Frontal cortex (tissue), 4 donors: Measurements from ENCODE around the gene IMP3. TPM values are rescaled to one million over a fixed set of nuclear protein-coding genes. Genes with fewer than 3 reads are reported as not detected.

ENCODE experiments used
- DNase-seq, 2 donors: peaks; one replicate each; pipeline ENCODE4 v3.0.0; 2012; ENCODE audit warnings: low spot score in 2 of 2
- FAIRE-seq: peaks from 2 replicates; lab custom pipeline; 2012; peaks lifted over from hg19 to GRCh38; lab: Jason Lieb, UNC
- total RNA-seq: library from RNA; depleted of rRNA; stranded (reverse); fragments of >200 nt; gene quantifications from one replicate; pipeline ENCODE4 v1.2.3, GENCODE V29; 2014
- donor health status: control.
- donor health status: control.
- donor health status: control.

Gene IMP3
- total RNA-seq, 1 donor from 2014 or later: 43.6 TPM

DNA sequence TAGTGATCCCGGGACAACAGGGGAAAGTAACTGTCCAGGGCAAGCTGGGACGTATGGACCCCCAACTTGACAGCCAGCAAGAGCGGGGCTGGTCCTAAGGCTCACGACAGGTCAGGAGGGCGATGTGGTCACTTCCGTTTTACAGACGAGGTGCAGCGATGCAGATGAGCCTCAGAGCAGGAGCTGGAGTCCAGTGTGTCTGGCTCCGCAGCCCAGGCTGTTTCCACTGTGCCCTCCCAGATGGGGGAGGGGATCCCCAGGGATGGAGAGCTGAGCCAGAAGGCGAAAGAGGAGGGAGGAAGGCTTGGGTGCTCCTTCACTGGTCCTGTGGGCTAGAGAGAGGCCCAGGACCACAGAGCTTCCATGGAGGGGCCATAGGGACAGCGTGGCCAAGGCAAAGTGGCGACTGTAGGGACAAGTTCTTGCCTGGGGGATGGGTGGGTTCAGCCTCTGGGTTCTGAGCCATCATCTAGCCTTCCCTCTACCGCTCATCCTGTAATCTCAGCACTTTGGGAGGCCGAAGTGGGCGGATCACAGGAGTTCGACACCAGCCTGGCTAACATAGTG, 13.4 kb upstream of the IMP3 start:
- DNase-seq (no peak), FAIRE-seq (no peak)

DNA sequence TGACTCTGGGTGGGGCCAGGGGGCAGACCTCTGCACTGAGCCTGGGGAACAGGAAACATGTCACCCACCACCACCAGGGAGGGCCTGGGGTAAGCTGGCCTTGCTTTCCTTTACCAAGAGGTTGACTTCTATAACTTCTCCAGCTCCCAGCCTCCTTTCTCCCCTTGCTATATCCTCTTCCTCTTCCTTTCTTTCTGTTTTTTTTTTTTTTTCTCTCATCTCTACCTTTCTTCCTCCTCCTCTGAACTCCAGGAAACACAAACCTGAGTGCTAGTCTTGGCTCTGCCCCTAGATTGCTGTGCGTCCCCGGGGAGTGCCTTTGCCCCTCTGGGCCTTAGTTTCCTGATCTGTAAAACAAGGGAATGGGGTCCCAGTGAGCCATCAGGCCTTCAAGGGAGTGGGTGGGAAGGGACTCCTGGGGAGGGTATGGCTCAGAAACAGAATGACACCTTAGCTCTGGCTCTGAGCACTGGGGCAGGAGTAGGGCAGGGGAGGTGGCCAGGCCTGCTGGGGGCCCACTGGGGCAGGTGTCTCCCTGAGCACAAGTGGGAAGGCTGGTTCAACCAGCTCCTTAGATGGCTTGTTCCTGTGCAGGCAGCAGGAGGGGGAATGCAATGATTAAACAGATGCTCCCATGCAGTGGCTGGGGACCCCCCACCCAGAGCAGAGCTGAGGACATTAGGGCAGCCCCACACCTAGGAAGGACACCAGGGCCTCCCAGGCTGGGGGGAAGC, 12.0 kb upstream of the IMP3 start:
- FAIRE-seq (no peak), DNase-seq (no peak)

DNA sequence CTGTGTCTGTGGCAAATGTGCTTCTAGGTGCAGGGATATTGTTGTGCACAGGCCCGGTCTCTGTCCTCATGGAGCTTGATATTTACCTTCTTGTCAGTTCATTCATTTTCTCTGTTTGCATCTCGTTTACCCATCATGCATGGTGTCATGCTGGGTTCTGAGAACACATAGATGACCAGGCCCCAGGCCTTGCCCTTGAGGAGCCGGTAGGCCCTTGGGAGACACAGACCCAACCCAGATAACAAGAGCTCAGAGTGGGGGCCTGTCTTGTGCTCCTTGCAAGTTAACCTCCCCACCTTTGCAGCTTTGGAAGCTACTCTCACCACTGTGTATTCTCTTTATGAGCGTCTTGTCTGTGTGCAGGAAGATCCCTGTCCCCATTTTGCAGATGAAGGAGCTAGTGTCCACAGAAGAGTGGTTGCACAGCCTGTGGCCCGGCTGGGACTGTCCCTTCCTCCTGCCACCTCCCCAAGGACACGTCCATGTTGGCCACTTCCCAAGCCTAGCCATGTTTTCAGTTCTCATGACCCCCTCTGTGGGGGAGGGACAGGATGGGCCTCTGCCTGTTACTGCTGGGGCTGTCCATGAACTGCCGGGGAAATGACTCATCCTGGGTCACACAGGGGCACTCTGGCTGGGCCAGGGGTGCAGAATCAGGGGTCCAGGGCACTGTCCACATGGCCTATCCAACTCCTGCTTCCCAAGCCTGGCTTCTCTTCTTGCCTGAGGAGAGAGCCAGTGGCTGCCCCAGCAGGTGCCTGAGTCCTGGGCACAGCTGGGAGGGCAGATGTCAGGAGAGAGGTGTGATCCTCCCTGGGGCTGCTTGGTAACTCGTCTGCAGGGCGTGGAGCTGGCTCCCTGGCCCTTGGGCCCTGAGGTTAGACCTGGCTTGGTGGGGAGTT, 11.1 kb upstream of the IMP3 start:
- FAIRE-seq: no peak
- DNase-seq: no peak

DNA sequence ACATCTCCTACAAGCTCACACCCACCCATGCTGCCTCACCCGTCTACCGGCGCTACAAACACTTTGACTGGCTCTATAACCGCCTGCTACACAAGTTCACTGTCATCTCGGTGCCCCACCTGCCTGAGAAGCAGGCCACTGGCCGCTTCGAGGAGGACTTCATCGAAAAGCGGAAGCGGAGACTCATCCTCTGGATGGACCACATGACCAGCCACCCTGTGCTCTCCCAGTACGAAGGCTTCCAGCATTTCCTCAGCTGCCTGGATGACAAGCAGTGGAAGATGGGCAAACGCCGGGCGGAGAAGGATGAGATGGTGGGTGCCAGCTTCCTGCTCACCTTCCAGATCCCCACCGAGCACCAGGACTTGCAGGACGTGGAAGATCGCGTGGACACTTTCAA, 9.8 kb upstream of the IMP3 start:
- DNase-seq (no peak), FAIRE-seq (no peak)

DNA sequence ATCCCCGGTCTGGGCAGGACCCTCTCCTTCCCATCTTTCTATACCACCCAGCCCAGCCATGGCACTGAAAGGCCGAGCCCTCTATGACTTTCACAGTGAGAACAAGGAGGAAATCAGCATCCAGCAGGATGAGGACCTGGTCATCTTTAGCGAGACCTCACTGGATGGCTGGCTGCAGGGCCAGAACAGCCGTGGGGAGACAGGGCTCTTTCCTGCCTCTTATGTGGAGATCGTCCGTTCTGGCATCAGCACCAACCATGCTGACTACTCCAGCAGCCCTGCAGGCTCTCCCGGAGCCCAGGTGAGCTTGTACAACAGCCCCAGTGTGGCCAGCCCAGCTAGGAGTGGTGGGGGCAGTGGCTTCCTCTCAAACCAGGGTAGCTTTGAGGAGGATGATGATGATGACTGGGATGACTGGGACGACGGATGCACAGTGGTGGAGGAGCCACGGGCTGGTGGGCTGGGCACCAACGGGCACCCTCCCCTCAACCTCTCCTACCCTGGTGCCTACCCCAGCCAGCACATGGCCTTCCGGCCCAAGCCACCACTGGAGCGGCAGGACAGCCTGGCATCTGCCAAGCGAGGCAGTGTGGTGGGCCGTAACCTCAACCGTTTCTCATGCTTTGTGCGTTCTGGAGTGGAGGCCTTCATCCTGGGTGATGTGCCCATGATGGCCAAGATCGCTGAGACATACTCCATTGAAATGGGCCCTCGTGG, 9.2 kb upstream of the IMP3 start:
- no peak for DNase-seq
- FAIRE-seq: no peak

DNA sequence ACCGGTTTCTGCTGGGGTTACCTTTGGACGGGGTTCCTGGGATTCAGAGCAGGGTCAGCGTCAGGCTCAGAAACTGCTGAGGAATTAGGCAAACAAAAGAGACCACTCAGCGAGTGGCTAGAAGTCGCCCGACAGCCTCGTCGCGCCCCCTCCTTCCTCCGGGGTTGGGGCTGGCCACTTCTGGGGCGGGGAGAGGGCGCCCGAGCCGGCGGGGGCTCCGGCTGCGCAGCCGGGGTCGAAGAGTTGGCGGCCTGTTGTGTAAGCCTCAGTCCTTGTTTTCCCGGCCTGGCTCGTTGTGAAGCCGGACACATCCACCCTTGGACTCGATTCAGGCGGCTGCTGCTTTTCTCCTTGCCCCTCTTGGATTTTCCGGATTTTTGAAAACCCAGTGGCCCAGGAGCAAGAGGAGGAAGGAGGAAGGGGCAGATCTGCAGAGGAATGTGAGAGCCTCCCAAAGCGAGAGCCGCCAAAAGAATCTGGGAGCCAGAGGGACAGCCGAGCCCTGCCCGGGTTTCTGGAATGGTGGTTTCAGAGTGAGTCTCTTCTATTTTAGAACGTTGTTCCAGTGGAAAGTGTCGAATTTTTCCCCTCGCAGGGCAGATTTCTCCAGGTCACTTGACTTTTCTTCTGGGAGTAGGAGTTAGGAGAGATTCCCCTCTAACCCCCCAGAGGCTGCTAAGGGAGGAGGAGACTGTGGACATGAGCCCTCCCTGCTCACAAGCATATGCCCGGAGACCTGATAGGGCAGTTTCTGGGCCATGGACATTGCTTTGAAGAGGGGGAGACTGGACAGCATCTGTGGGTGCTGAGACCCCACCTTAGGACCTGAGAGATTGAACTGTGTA, 8.4 kb upstream of the IMP3 start:
- no peak for FAIRE-seq
- DNase-seq: peak; percentile 54 to 62

DNA sequence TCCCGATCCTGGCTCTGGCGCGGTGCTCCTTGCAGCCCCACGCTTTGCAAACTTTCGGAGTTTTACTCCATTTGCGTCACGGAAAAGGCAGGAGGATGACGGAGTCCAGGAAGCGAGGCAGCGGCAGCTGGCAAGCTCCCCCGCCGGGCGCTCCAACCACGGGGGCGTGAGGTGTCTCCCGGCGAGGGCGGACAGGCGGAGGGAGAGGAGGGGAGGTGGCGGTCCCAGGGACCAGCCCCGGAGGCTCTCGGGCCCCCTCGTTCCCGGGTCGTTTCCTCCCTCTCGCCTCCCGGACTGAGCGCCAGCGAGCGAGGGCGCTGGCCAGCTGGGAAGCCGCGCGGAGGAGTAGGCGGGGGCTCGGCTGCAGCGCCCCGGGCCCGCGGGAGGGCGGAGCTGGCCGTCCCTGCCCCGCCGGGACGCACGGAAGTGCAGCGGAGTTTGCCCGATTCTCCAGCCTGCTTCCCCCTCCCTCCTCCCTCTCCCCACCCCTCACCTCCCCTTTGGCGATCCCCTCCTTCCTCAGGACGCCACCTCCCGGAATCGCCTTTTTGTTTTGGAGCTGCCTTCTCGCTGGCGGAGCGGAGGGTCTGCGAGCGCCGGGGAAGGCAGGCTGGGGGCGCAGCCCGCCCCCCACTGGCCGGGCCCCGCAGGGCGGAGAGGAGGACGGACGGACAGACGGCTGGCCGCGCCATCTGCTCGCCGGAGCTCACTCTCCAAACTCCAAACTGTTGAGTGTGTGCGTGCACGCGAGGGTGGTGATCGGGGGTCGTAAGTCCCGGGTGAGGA, 7.5 kb upstream of the IMP3 start, which contains the start of gene SNX33:
TSS of gene SNX33 (plus strand) at position 543 of the 786 bp plus-strand sequence. CDS start 1,191 bp downstream, outside the sequence.
- peak; percentile 73 to 76 for DNase-seq
- no peak for FAIRE-seq

DNA sequence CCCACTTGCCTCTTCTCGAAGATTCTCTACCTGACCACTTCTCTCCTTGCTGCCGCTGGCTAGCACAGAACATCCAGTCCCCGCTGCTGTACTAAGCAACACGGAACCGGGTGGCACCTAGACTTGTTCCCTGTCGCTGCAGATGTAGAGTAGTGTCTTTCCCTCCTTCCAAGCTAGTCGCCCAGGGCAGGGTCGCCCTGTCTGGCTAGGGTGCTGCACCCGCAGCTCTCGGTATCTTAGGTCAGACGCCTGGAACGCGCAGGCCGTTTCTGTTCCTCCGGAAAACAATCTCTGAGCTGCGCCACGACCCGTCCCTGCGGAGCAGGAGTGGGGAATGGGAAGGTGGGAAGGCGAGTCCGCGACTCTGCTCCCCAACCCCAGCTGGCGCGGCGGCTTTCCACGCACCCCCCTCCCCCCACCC, 6.9 kb upstream of the IMP3 start:
- DNase-seq: peak in 1 of 2 donors; percentile 54

DNA sequence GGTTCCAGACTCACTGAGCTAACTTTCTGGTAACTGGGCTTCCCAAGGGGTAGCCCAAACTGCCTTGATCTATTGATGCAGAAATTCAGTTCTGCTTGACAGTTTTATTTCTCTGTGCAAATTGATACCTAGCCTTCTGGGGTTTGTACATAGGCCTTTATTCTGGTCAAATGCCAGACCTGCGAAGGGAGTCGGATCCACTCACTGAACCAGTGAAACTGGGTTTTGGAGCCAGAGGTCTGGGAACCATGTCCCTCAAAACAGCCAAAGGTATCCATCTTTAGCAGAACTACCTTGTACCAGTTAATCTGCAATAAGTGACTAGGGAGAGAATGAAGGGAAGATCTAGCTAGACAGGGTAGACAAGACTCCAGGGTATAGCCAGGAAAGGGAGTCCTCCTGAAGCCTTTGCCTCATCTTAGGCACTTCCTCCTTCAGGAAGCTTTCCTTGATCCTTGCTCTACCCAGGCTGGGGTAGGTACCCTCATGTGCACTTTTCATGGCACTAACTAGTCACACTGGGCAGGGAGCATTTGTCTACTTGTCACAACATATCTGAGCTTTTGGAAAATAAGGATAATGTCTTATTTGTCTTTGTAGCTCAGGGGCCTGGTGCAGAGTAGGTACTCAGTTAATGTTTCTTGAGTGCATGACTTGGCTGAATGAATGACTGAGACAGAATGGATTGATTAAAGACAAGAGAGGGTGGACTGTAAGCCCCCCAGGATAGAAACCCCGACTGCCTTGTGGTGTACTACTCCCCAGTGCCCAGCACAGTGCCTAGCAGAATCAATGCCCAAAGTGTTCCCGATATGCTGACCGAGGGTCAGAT, 6.3 kb upstream of the IMP3 start:
- no peak for DNase-seq
- no peak for FAIRE-seq

More for the DNA sequence above, 6.9 kb upstream of the IMP3 start:
- no peak for FAIRE-seq

DNA sequence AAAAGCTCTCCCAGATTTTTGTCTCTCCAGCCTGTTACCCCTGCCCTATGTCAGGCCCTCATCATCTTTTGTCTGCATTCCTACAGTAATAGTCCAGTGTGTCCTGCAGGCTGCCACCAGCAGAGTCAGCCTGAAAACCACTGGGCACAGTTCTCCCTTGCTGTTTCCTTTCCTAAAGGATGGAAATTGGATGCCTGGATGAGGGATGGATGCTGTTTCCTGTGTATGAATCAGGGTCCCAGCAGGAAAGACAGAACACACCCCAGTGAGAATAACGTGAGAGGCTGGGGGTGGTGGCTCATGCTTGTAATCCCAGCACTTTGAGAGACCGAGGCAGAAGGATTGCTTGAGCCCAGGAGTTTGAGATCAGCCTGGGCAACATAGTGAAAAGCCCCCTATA, 4.4 kb upstream of the IMP3 start:
- DNase-seq (no peak), FAIRE-seq (no peak)

DNA sequence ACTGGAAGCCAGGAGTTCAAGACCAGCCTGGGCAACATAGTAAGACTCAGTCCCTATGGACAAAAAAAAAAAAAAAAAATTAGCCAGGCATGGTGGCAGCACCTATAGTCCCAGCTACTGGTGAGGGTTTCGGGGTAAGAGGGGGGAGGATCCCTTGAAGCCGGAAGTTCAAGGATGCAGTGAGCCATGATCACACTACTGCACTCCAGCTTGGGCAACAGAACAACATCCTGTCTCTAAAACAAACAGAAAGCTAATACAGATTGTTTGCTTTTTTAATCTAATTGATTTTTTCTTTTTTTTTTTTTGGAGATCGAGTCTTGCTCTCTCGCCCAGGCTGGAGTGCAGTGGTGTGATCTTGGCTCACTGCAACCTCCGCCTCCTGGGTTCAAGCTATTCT, 1.6 kb upstream of the IMP3 start:
- FAIRE-seq: no peak
- DNase-seq: no peak

DNA sequence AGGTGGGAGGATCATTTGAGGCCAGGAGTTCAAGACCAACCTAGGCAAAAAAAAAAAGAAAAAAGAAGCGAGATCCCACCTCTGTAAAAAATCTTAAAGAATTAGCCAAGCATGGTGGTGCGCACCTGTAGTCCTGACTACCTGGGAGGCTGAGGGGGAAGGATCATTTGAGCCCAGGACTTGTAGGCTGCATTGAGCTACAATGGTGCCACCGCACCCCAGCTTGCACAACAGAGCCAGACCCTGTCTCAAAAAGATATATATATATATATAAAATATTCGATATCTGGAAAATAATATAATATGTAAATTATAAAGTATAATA, 1.1 kb upstream of the IMP3 start:
- FAIRE-seq: no peak
- no peak for DNase-seq

DNA sequence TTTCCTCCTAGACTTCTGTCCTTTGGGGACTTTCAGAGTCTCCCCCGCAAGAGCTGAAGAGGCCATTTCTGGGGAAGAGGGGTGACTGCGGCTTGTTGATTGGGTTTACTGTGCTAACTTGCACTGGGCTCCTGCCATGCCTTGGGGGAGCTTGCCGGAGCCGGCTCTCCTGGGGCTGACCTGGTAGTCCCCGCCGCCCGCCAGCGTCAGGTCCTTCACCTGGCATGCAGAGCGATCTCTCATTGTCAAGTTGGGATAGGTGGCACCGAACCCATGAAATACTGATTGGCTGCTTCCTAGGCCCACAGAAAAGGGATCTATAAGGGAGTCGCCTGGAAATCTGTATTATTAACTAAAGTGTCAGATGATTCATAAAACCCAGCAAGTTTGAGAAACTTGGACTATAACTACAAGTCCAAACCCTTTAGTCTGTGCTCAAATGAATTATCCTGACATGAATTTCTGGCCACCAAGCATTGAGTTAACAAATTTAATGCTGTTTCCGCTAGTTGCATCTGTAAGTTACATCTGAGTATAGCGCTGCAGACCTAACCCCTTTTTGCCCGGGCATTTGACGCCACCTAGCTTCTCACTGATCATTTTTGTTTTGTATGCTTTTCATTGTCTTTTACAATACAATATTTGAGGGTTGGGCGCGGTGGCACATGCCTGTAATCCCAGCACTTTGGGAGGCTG, 607 bp upstream of the IMP3 start:
- no peak for FAIRE-seq

DNA sequence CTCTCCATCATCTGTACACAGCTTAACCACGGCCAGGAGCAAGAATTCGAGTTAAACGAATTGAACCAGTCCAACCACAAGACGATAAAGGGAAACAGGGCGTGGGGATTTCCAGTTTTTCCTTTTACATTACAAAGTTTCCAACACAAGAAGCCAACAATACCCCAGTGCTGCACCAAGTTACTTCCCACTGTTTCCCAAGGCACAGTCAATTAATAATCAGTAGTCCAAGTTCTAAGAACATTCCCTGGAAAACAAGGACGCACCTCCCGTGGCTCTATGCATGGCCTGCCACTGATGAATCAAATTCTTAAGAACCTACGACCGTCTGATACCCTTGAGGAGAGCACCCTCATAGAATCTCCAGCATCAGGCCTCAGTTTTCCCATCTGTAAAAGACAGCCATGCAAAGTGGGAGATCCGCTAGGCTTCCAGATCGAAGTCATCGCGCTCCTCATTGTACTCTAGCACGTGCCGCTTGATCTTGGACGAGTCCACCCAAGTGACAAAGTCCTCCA, 774 bp downstream of the IMP3 start:
- DNase-seq (no peak), FAIRE-seq (no peak)

More for the DNA sequence above, 607 bp upstream of the IMP3 start:
- peak in 1 of 2 donors; percentile 20 for DNase-seq

DNA sequence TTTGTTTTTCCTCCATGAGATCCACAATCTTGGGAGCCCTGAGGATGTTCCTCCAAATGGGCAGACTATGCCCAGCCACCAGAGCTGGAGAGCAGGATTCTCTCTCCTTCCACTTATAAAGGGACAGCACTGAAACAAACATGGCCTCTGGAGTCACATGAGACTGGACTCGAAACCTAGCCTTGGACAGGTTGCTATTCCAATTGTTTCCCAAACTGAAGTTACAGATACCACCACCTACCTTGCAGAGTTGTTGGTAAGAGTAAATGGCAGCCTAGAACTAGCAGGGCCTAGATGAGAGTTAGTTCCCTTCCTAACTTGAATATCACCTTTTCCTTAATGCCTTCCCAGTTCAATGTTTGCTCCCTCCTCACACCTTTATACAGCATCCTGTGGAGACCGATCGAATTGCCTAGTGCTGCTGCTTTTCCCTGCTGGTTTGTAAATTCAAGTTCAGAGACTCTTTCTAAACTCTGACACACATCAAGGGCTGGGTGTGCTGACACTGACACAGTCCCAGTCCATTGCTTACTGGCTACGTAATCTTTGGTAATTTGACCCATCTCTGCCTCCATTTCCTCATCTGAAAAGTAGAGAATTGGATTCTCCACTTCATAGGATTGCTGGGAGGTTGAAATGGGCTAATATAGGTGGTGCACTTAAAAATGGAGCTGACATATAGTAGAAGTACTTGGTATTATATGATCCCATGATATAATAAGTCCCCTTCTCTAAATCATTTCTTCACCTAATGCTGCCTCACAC, 2.6 kb downstream of the IMP3 start:
- DNase-seq: no peak
- no peak for FAIRE-seq

DNA sequence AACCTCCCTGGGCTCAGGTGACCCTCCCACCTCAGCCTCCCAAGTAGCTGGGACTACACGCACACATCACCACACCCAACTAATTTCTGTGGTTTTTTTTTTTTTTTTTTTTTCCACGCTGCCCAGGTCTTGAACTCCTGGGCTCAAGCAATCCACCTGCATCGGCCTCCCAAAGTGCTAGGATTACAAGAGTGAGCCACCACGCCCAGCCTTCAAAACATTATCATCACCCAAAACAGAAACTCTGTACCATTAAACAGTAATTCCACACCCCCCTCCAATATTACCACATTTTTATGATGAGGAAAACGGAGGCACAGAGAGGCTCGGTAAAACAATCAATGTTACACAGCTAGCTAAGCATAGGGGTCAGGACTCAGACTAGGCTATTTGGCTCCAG, 4.0 kb downstream of the IMP3 start:
- DNase-seq: no peak
- no peak for FAIRE-seq
